Activated T-cell treated with anti-CD3 and anti-CD28 coated beads, Interleukin-2, amount 50 U/mL, for 72 hours (primary cell): ENCODE measurements around the gene MLPH. TPM values are rescaled to one million over a fixed set of nuclear protein-coding genes. Genes with fewer than 3 reads are reported as not detected.
A peak's percentile ranks its signal among the peaks of the same experiment; 100 is the strongest.

Experiments used
- ATAC-seq, 2 donors: fragments of 150-1000 bp; cut with Tn5 transposase; replicated peaks in 1 of 2; 2 replicates each; pipeline ENCODE4 v1.10.0; 2021; ENCODE audit warnings: moderate library complexity in 2 of 2, mild to moderate bottlenecking in 1 of 2
- DNase-seq, 2 donors: peaks; one replicate each; pipeline ENCODE4 v3.0.0; 2021 to 2022; ENCODE audit warnings: mixed read lengths in 1 of 2
- H3K27ac Mint-ChIP-seq: one replicate; pipeline ENCODE4 v1.8.0; 2022; ENCODE audit warnings: mild to moderate bottlenecking, moderate library complexity, mixed read lengths
- H3K27me3 Mint-ChIP-seq: one replicate; pipeline ENCODE4 v1.8.0; 2022; ENCODE audit warnings: low read depth, mixed read lengths
- H3K36me3 Mint-ChIP-seq, 2 donors: one replicate each; pipeline ENCODE4 v1.8.0; 2022; ENCODE audit warnings: mixed read lengths in 2 of 2, mild to moderate bottlenecking in 1 of 2; ENCODE audit not compliant: insufficient read depth in 2 of 2
- H3K4me1 Mint-ChIP-seq: one replicate; pipeline ENCODE4 v1.8.0; 2022; ENCODE audit warnings: low read depth, mixed read lengths
- H3K4me3 Mint-ChIP-seq, 2 donors: one replicate each; pipeline ENCODE4 v1.8.0; 2022; ENCODE audit warnings: mild to moderate bottlenecking in 2 of 2, mixed read lengths in 2 of 2, moderate library complexity in 2 of 2
- H3K9me3 Mint-ChIP-seq, 2 donors: one replicate each; pipeline ENCODE4 v1.8.0; 2022; ENCODE audit warnings: mixed read lengths in 2 of 2
- total RNA-seq, 2 donors: library from RNA; stranded (reverse); gene quantifications; one replicate each; pipeline ENCODE4 v1.2.3, GENCODE V29; 2022

The MLPH gene
- total RNA-seq, 2 donors from 2014 or later = 0.36 TPM; not detected in 1

GRCh38 chr2:237570776-237571335 is 83.8 kb downstream of the MLPH start:
- Mint-ChIP-seq H3K36me3 (no peaks in the 10 kb centered on the region), H3K9me3 (no peaks in the 10 kb centered on the region), H3K27ac (no peak overlapping the region), H3K4me1 (peaks cover 5% of the 10 kb centered on the region), H3K4me3 (no peak overlapping the region), H3K27me3 (no peaks in the 10 kb centered on the region)
- ATAC-seq (no peak), DNase-seq (no peak)

GRCh38 chr2:237571551-237571950 is 84.5 kb downstream of the MLPH start:
- DNase-seq = no peak
- H3K36me3 Mint-ChIP-seq = no peaks in the 10 kb centered on the region
- peak; percentile 22 to 25 for ATAC-seq
- no peaks in the 10 kb centered on the region for H3K27me3 Mint-ChIP-seq
- H3K4me3 Mint-ChIP-seq = no peak overlapping the region
- peaks cover 5% of the 10 kb centered on the region for H3K4me1 Mint-ChIP-seq
- no peak overlapping the region for H3K27ac Mint-ChIP-seq
- H3K9me3 Mint-ChIP-seq = no peaks in the 10 kb centered on the region

- ATAC-seq (peak; percentile 98), DNase-seq (peak; percentile 90 to 91)
- Mint-ChIP-seq H3K4me3 (no peak overlapping the region), H3K27me3 (no peaks in the 10 kb centered on the region), H3K4me1 (peaks cover 5% of the 10 kb centered on the region), H3K9me3 (no peaks in the 10 kb centered on the region), H3K27ac (no peak overlapping the region), H3K36me3 (no peaks in the 10 kb centered on the region)
These were observed 85.1 kb downstream of the MLPH start for GRCh38 chr2:237572021-237572741.

- Mint-ChIP-seq H3K27me3 (no peaks in the 10 kb centered on the region), H3K36me3 (no peaks in the 10 kb centered on the region), H3K9me3 (no peaks in the 10 kb centered on the region), H3K4me1 (peaks cover 5% of the 10 kb centered on the region), H3K27ac (no peak overlapping the region), H3K4me3 (no peak overlapping the region)
- ATAC-seq (no peak), DNase-seq (no peak)
These were observed 85.7 kb downstream of the MLPH start for GRCh38 chr2:237572742-237573101.

GRCh38 chr2:237573721-237574415 is 86.8 kb downstream of the MLPH start:
- Mint-ChIP-seq H3K27ac (no peak overlapping the region), H3K27me3 (no peaks in the 10 kb centered on the region), H3K4me1 (peaks cover 5% of the 10 kb centered on the region), H3K9me3 (no peaks in the 10 kb centered on the region), H3K36me3 (no peaks in the 10 kb centered on the region), H3K4me3 (no peak overlapping the region)
- no peak for ATAC-seq
- no peak for DNase-seq

- Mint-ChIP-seq H3K4me1 (peaks cover 5% of the 10 kb centered on the region), H3K36me3 (no peaks in the 10 kb centered on the region), H3K9me3 (no peaks in the 10 kb centered on the region), H3K27me3 (no peaks in the 10 kb centered on the region), H3K4me3 (no peak overlapping the region), H3K27ac (no peak overlapping the region)
- ATAC-seq (no peak), DNase-seq (no peak)
These were observed 87.4 kb downstream of the MLPH start for GRCh38 chr2:237574467-237574866.

GRCh38 chr2:237574894-237575868 is 88.1 kb downstream of the MLPH start:
- H3K4me3 Mint-ChIP-seq = no peak overlapping the region
- no peak for ATAC-seq

GRCh38 chr2:237575869-237576862 is 89.1 kb downstream of the MLPH start:
- Mint-ChIP-seq H3K27me3 (no peaks in the 10 kb centered on the region), H3K36me3 (no peaks in the 10 kb centered on the region), H3K4me1 (peaks cover 5% of the 10 kb centered on the region), H3K4me3 (no peak overlapping the region), H3K27ac (no peak overlapping the region), H3K9me3 (no peaks in the 10 kb centered on the region)
- no peak for DNase-seq
- ATAC-seq = no peak

More at GRCh38 chr2:237574894-237575868, 88.1 kb downstream of the MLPH start:
- H3K36me3 Mint-ChIP-seq = no peaks in the 10 kb centered on the region
- H3K27me3 Mint-ChIP-seq = no peaks in the 10 kb centered on the region
- DNase-seq = no peak
- H3K9me3 Mint-ChIP-seq = no peaks in the 10 kb centered on the region
- peaks cover 5% of the 10 kb centered on the region for H3K4me1 Mint-ChIP-seq
- H3K27ac Mint-ChIP-seq = no peak overlapping the region

GRCh38 chr2:237576974-237577373 is 89.9 kb downstream of the MLPH start:
- no peak for DNase-seq
- H3K27me3 Mint-ChIP-seq = no peaks in the 10 kb centered on the region
- H3K27ac Mint-ChIP-seq = no peak overlapping the region
- ATAC-seq = no peak
- H3K9me3 Mint-ChIP-seq = no peaks in the 10 kb centered on the region
- H3K4me1 Mint-ChIP-seq = peaks cover 8% of the 10 kb centered on the region
- no peak overlapping the region for H3K4me3 Mint-ChIP-seq
- no peaks in the 10 kb centered on the region for H3K36me3 Mint-ChIP-seq

GRCh38 chr2:237577458-237577857 is 90.4 kb downstream of the MLPH start:
- no peak overlapping the region for H3K27ac Mint-ChIP-seq
- DNase-seq (no peak), ATAC-seq (no peak)
- H3K9me3 Mint-ChIP-seq = no peaks in the 10 kb centered on the region
- no peak overlapping the region for H3K4me3 Mint-ChIP-seq
- no peaks in the 10 kb centered on the region for H3K36me3 Mint-ChIP-seq
- peaks cover 5% of the 10 kb centered on the region for H3K4me1 Mint-ChIP-seq
- no peaks in the 10 kb centered on the region for H3K27me3 Mint-ChIP-seq

- no peak overlapping the region for H3K4me3 Mint-ChIP-seq
- H3K36me3 Mint-ChIP-seq = no peaks in the 10 kb centered on the region
- DNase-seq (no peak), ATAC-seq (no peak)
- no peaks in the 10 kb centered on the region for H3K9me3 Mint-ChIP-seq
- no peak overlapping the region for H3K27ac Mint-ChIP-seq
- H3K4me1 Mint-ChIP-seq = peaks cover 5% of the 10 kb centered on the region
- no peaks in the 10 kb centered on the region for H3K27me3 Mint-ChIP-seq
These were observed 91.2 kb downstream of the MLPH start for GRCh38 chr2:237577956-237578870.
